Endometrial microvascular endothelial cells (primary cell): ENCODE measurements around the gene MBOAT7. TPM values are rescaled to one million over a fixed set of nuclear protein-coding genes. Genes with fewer than 3 reads are reported as not detected.

Experiments
- in situ Hi-C: cut with HindIII; loops from 2 replicates; pipeline ENCODE4 v1.10.0; 2017; ENCODE audit warnings: low sequenced_read_pairs, low pct_unique_long_range_greater_than_20kb; ENCODE audit errors: inconsistent ontology term
- total RNA-seq: library from RNA; depleted of rRNA; stranded (reverse); fragments of >200 nt; gene quantifications from one replicate; pipeline ENCODE4 v1.2.3, GENCODE V29; 2015; ENCODE audit errors: inconsistent ontology term

The MBOAT7 gene
- total RNA-seq, 1 donor from 2014 or later: 303 TPM

GRCh38 chr19:54129617-54129996 lies 59.8 kb downstream of the MBOAT7 start:
- in situ Hi-C loops: no loop called here

- in situ Hi-C loops: no loop called here
These were observed 60.4 kb downstream of the MBOAT7 start for GRCh38 chr19:54128796-54129616.

DNA sequence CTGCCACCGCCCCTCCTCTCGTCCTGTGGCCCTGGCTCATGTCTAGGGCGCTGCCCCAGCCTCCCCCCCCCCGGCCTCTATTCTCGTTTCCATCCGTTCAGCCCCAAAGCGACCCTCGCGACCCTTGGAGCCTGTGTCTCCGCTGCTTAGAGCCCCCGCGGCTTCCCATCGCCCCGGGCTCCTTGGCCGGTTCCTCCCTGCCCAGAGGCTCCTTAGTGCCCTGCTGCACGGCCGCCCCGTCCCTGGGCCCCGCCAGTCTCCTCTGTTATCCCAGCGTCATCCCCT lies 61.0 kb downstream of the MBOAT7 start:
- in situ Hi-C loops: no loop called here

GRCh38 chr19:54127688-54128440 lies 61.5 kb downstream of the MBOAT7 start:
- in situ Hi-C loops: no loop called here

- in situ Hi-C loops: no loop called here
These were observed 63.7 kb downstream of the MBOAT7 start for GRCh38 chr19:54125713-54126112.

- in situ Hi-C loops: no loop called here
These were observed 65.0 kb downstream of the MBOAT7 start for GRCh38 chr19:54124393-54124792.

GRCh38 chr19:54123682-54124081 lies 65.7 kb downstream of the MBOAT7 start:
- in situ Hi-C loops: no loop called here

Other genes starting within 250 kb of the MBOAT7 start
- 0.09 TPM for gene CACNG8, start 226.6 kb downstream of the MBOAT7 start, total RNA-seq
- gene CACNG6, start 197.9 kb downstream of the MBOAT7 start, total RNA-seq: 3.5 TPM
- gene VSTM1, start 125.7 kb downstream of the MBOAT7 start, total RNA-seq: not detected
- not detected for gene TARM1, start 108.2 kb downstream of the MBOAT7 start, total RNA-seq
- gene OSCAR, start 88.8 kb downstream of the MBOAT7 start, total RNA-seq: not detected
- gene NDUFA3, start 86.7 kb downstream of the MBOAT7 start, total RNA-seq: 16.4 TPM
- gene TFPT, start 73.9 kb downstream of the MBOAT7 start, total RNA-seq: 45.4 TPM
- gene PRPF31, start 73.8 kb downstream of the MBOAT7 start, total RNA-seq: 127 TPM
- 20.3 TPM for gene CNOT3, start 51.8 kb downstream of the MBOAT7 start, total RNA-seq
- 15.8 TPM for gene LENG1, start 29.9 kb downstream of the MBOAT7 start, total RNA-seq
- gene TMC4, start 16.4 kb downstream of the MBOAT7 start, total RNA-seq: not detected
- 77.5 TPM for gene TSEN34, start 1.7 kb upstream of the MBOAT7 start, total RNA-seq
- 2,287 TPM for gene RPS9, start 11.3 kb upstream of the MBOAT7 start, total RNA-seq
- gene LILRB3, start 33.4 kb upstream of the MBOAT7 start, total RNA-seq: not detected
- gene LILRA6, start 53.2 kb upstream of the MBOAT7 start, total RNA-seq: not detected
- not detected for gene LILRB5, start 67.7 kb upstream of the MBOAT7 start, total RNA-seq
- not detected for gene LILRB2, start 91.5 kb upstream of the MBOAT7 start, total RNA-seq
- gene LILRA5, start 123.6 kb upstream of the MBOAT7 start, total RNA-seq: not detected
- gene LILRA4, start 149.6 kb upstream of the MBOAT7 start, total RNA-seq: not detected
- gene LAIR1, start 175.4 kb upstream of the MBOAT7 start, total RNA-seq: not detected
- gene TTYH1, start 225.9 kb upstream of the MBOAT7 start, total RNA-seq: not detected